Ectodermal cell (in vitro differentiated cells): ENCODE results near the gene SAP30L.

Experiments used
- H3K27ac ChIP-seq: 2 replicates; pipeline ENCODE4 v1.7.0; 2013; ENCODE audit warnings: mild to moderate bottlenecking, low read depth, low read length; ENCODE audit not compliant: insufficient read depth, poor library complexity, severe bottlenecking
- H3K27me3 ChIP-seq: 2 replicates; pipeline ENCODE4 v1.7.0; 2013; ENCODE audit warnings: mild to moderate bottlenecking, low read length; ENCODE audit not compliant: insufficient read depth, control insufficient read depth, poor library complexity, severe bottlenecking
- H3K36me3 ChIP-seq: one replicate; pipeline ENCODE4 v1.7.0; 2013; ENCODE audit warnings: low read length; ENCODE audit not compliant: control insufficient read depth, insufficient read depth
- H3K4me1 ChIP-seq: one replicate; pipeline ENCODE4 v1.7.0; 2013; ENCODE audit warnings: low read length; ENCODE audit not compliant: control insufficient read depth, insufficient read depth
- H3K4me3 ChIP-seq: 2 replicates; pipeline ENCODE4 v1.7.0; 2013; ENCODE audit warnings: low read depth, low read length, control low read depth; ENCODE audit not compliant: insufficient read depth
- H3K9me3 ChIP-seq: 2 replicates; pipeline ENCODE4 v1.7.0; 2013; ENCODE audit warnings: mild to moderate bottlenecking, low read length, moderate library complexity; ENCODE audit not compliant: control insufficient read depth
- WGBS, 2 experiments: methylation state at CpG; one replicate each; pipeline ENCODE4 v1.1.7; 2013; ENCODE audit warnings: missing lambda C conversion rate in 2 of 2; 5-methylcytosine and 5-hydroxymethylcytosine counted together

Gene SAP30L

DNA sequence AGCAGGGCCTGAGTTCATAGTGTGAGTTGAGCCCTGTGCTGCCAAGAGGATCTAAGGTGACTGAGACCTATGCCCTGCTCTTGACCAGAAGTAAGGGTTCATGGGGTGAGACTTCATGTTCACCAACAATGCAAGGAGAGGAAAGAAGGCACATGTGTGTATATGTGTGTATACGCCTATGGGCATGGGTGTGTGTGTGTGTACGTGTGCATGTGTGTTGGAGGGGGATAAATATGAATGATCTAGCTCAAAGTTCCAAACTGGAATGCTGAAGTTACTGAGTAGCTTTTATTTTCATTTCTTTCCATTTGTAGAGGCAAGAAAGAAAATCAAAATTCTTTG, 57.9 kb downstream of the SAP30L start:
- Histone ChIP-seq H3K36me3 (no peaks in the 10 kb centered on the region), H3K4me3 (no peak overlapping the region), H3K9me3 (no peaks in the 10 kb centered on the region), H3K4me1 (no peaks in the 10 kb centered on the region), H3K27ac (no peak overlapping the region), H3K27me3 (no peaks in the 10 kb centered on the region)
- WGBS, 2 experiments: 89 to 95% methylated on average over 2 of the region's 2 CpGs

DNA sequence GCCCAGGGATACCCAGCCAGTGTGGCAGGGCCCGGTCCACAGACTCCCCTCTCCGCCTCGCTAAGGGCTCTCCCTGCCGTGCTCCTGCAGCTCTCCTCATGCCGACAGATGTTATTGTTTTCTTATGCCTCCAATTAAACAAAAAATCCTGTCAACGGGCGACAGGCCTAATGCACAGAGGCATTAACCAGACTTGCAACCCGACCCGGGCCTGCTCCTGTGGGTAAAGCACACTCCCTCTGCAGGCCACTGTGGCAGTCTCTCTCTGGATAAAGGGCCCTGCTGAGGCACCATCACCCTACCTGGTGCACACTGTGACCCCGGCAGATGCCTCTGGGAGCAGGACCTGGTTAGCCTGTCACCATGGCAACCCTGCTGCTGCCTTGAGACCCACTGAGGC, 59.8 kb downstream of the SAP30L start:
- Histone ChIP-seq H3K4me3 (no peak overlapping the region), H3K4me1 (no peaks in the 10 kb centered on the region), H3K27me3 (no peaks in the 10 kb centered on the region), H3K27ac (no peak overlapping the region), H3K9me3 (no peaks in the 10 kb centered on the region), H3K36me3 (no peaks in the 10 kb centered on the region)
- WGBS, 2 experiments: 68 to 70% methylated on average over 10 of the region's 10 CpGs

DNA sequence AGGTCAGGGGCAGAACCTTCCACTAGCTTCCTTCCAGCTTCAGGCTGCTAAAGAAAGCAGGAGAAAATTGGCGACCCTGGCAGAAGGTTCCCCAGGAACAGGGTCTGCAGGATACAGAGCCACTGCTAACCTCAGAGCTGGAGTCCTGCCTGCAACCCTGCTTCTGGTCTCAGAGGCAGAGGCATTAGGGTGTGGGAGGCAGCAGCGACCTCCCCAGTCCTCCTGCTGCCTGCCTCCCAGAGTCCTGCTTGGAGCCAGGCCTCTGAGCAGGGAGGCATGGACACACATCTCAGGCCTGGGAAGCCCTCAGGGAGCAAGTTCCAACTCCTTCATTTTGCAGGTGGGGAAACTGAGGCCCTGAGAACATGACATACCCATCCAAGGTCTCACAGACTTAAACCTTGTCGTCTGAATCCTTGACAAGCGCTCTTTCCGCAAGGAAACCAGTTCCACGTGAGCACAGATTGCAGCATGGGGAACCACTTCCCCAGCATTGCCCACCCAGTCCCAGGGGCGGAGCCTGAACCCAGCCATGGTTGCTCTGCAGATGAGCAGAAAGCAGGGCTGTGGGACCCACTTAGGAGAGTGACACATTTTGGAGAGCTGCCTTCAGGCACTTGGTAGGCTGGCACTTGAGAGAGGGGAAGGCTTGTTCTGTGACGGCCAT, 60.4 kb downstream of the SAP30L start:
- 93 to 95% methylated on average over 8 of the region's 8 CpGs for WGBS, 2 experiments
- Histone ChIP-seq H3K9me3 (no peaks in the 10 kb centered on the region), H3K27me3 (no peaks in the 10 kb centered on the region)

GRCh38 chr5:154506716-154507080, 60.9 kb downstream of the SAP30L start:
- no peaks in the 10 kb centered on the region for H3K27me3 ChIP-seq

More for the DNA sequence above, 60.4 kb downstream of the SAP30L start:
- no peak overlapping the region for H3K4me3 ChIP-seq
- H3K27ac ChIP-seq: no peak overlapping the region
- H3K4me1 ChIP-seq: no peaks in the 10 kb centered on the region
- no peaks in the 10 kb centered on the region for H3K36me3 ChIP-seq

GRCh38 chr5:154508114-154508513, 62.3 kb downstream of the SAP30L start:
- Histone ChIP-seq H3K36me3 (no peaks in the 10 kb centered on the region), H3K4me1 (no peaks in the 10 kb centered on the region), H3K4me3 (no peak overlapping the region), H3K9me3 (no peaks in the 10 kb centered on the region), H3K27ac (no peak overlapping the region), H3K27me3 (no peaks in the 10 kb centered on the region)
- WGBS, 2 experiments: 90 to 95% methylated on average over 2 of the region's 2 CpGs

More at GRCh38 chr5:154506716-154507080, 60.9 kb downstream of the SAP30L start:
- Histone ChIP-seq H3K4me3 (no peak overlapping the region), H3K4me1 (no peaks in the 10 kb centered on the region), H3K36me3 (no peaks in the 10 kb centered on the region), H3K27ac (no peak overlapping the region), H3K9me3 (no peaks in the 10 kb centered on the region)
- 87 to 90% methylated on average over 11 of the region's 11 CpGs for WGBS, 2 experiments

- H3K4me3 ChIP-seq: no peak overlapping the region
- no peaks in the 10 kb centered on the region for H3K36me3 ChIP-seq
- WGBS, 2 experiments: 74 to 86% methylated on average over 5 of the region's 5 CpGs
- no peak overlapping the region for H3K27ac ChIP-seq
- H3K4me1 ChIP-seq: no peaks in the 10 kb centered on the region
- no peaks in the 10 kb centered on the region for H3K9me3 ChIP-seq
- no peaks in the 10 kb centered on the region for H3K27me3 ChIP-seq
Measured at GRCh38 chr5:154509784-154510555, 64.2 kb downstream of the SAP30L start.
